ENCODE results near the gene CDHR4.
"Not testable (repeated sequence)": the region's sequence is repeated elsewhere in the genome, so short reads cannot be mapped to it uniquely, and the experiment has no call there.

Gene CDHR4

GRCh38 chr3:49779358-49780079, 20.2 kb downstream of the CDHR4 start:
- Histone ChIP-seq H3K36me3 (ENCODE audit: insufficient read depth, low read length) (peaks cover 4% of the 10 kb centered on the region), H3K9me3 (ENCODE audit: control insufficient read depth, insufficient read depth, low read length) (no peaks in the 10 kb centered on the region), H3K9ac (ENCODE audit: low read depth, low read length) (no peak overlapping the region), H3K4me1 (ENCODE audit: insufficient read depth, low read length) (no peaks in the 10 kb centered on the region)

- H3K9ac ChIP-seq (ENCODE audit: low read depth, low read length); H3K36me3 ChIP-seq (ENCODE audit: insufficient read depth, low read length); H3K9me3 ChIP-seq (ENCODE audit: control insufficient read depth, insufficient read depth, low read length); H3K4me1 ChIP-seq (ENCODE audit: insufficient read depth, low read length): not testable (repeated sequence)
Measured at GRCh38 chr3:49776101-49776500, 23.6 kb downstream of the CDHR4 start.

GRCh38 chr3:49775538-49775937, 24.1 kb downstream of the CDHR4 start:
- no peaks in the 10 kb centered on the region; the same call in 1 of the 2 replicates for H3K36me3 ChIP-seq (ENCODE audit: insufficient read depth, low read length)
- no peaks in the 10 kb centered on the region for H3K4me1 ChIP-seq (ENCODE audit: insufficient read depth, low read length)
- no peaks in the 10 kb centered on the region for H3K9me3 ChIP-seq (ENCODE audit: control insufficient read depth, insufficient read depth, low read length)
- H3K9ac ChIP-seq (ENCODE audit: low read depth, low read length): no peak overlapping the region

GRCh38 chr3:49772703-49773102, 27.0 kb downstream of the CDHR4 start:
- Histone ChIP-seq H3K36me3 (ENCODE audit: insufficient read depth, low read length) (no peaks in the 10 kb centered on the region; the same call in 1 of the 2 replicates), H3K9ac (ENCODE audit: low read depth, low read length) (no peak overlapping the region), H3K9me3 (ENCODE audit: control insufficient read depth, insufficient read depth, low read length) (no peaks in the 10 kb centered on the region), H3K4me1 (ENCODE audit: insufficient read depth, low read length) (no peaks in the 10 kb centered on the region)

GRCh38 chr3:49771340-49771938, 28.2 kb downstream of the CDHR4 start:
- H3K4me1 ChIP-seq (ENCODE audit: insufficient read depth, low read length): no peaks in the 10 kb centered on the region
- no peaks in the 10 kb centered on the region; the same call in 1 of the 2 replicates for H3K36me3 ChIP-seq (ENCODE audit: insufficient read depth, low read length)
- no peak overlapping the region for H3K9ac ChIP-seq (ENCODE audit: low read depth, low read length)
- H3K9me3 ChIP-seq (ENCODE audit: control insufficient read depth, insufficient read depth, low read length): no peaks in the 10 kb centered on the region

- Histone ChIP-seq H3K9me3 (ENCODE audit: control insufficient read depth, insufficient read depth, low read length) (no peaks in the 10 kb centered on the region), H3K4me1 (ENCODE audit: insufficient read depth, low read length) (no peaks in the 10 kb centered on the region), H3K9ac (ENCODE audit: low read depth, low read length) (no peak overlapping the region), H3K36me3 (ENCODE audit: insufficient read depth, low read length) (no peaks in the 10 kb centered on the region)
Measured at GRCh38 chr3:49769926-49770325, 29.7 kb downstream of the CDHR4 start.

GRCh38 chr3:49769286-49769915, 30.3 kb downstream of the CDHR4 start:
- no peaks in the 10 kb centered on the region for H3K9me3 ChIP-seq (ENCODE audit: control insufficient read depth, insufficient read depth, low read length)
- H3K36me3 ChIP-seq (ENCODE audit: insufficient read depth, low read length): no peaks in the 10 kb centered on the region
- no peak overlapping the region for H3K9ac ChIP-seq (ENCODE audit: low read depth, low read length)
- no peaks in the 10 kb centered on the region for H3K4me1 ChIP-seq (ENCODE audit: insufficient read depth, low read length)

GRCh38 chr3:49763981-49764380, 35.7 kb downstream of the CDHR4 start:
- Histone ChIP-seq H3K36me3 (ENCODE audit: insufficient read depth, low read length) (no peaks in the 10 kb centered on the region), H3K9ac (ENCODE audit: low read depth, low read length) (no peak overlapping the region), H3K9me3 (ENCODE audit: control insufficient read depth, insufficient read depth, low read length) (no peaks in the 10 kb centered on the region), H3K4me1 (ENCODE audit: insufficient read depth, low read length) (no peaks in the 10 kb centered on the region)

GRCh38 chr3:49761661-49762060, 38.0 kb downstream of the CDHR4 start:
- H3K9me3 ChIP-seq (ENCODE audit: control insufficient read depth, insufficient read depth, low read length): no peaks in the 10 kb centered on the region
- 0 out of 2 replicates have a peak, but pooled peaks cover 3% of the 10 kb centered on the region for H3K4me1 ChIP-seq (ENCODE audit: insufficient read depth, low read length)
- H3K9ac ChIP-seq (ENCODE audit: low read depth, low read length): no peak overlapping the region
- H3K36me3 ChIP-seq (ENCODE audit: insufficient read depth, low read length): no peaks in the 10 kb centered on the region

GRCh38 chr3:49759226-49759625, 40.4 kb downstream of the CDHR4 start:
- Histone ChIP-seq H3K9me3 (ENCODE audit: control insufficient read depth, insufficient read depth, low read length) (no peaks in the 10 kb centered on the region), H3K9ac (ENCODE audit: low read depth, low read length) (no peak overlapping the region), H3K4me1 (ENCODE audit: insufficient read depth, low read length) (0 out of 2 replicates have a peak, but pooled peaks cover 3% of the 10 kb centered on the region), H3K36me3 (ENCODE audit: insufficient read depth, low read length) (no peaks in the 10 kb centered on the region)

- no peaks in the 10 kb centered on the region for H3K9me3 ChIP-seq (ENCODE audit: control insufficient read depth, insufficient read depth, low read length)
- 0 out of 2 replicates have a peak, but pooled peaks cover 3% of the 10 kb centered on the region for H3K4me1 ChIP-seq (ENCODE audit: insufficient read depth, low read length)
- H3K9ac ChIP-seq (ENCODE audit: low read depth, low read length): no peak overlapping the region
- no peaks in the 10 kb centered on the region for H3K36me3 ChIP-seq (ENCODE audit: insufficient read depth, low read length)
Measured at GRCh38 chr3:49757197-49757596, 42.5 kb downstream of the CDHR4 start.

- 0 out of 2 replicates have a peak, but pooled peaks cover 3% of the 10 kb centered on the region for H3K4me1 ChIP-seq (ENCODE audit: insufficient read depth, low read length)
- H3K9me3 ChIP-seq (ENCODE audit: control insufficient read depth, insufficient read depth, low read length): no peaks in the 10 kb centered on the region
- no peak overlapping the region for H3K9ac ChIP-seq (ENCODE audit: low read depth, low read length)
- no peaks in the 10 kb centered on the region for H3K36me3 ChIP-seq (ENCODE audit: insufficient read depth, low read length)
Measured at GRCh38 chr3:49756036-49756435, 43.6 kb downstream of the CDHR4 start.

- no peak overlapping the region for H3K9ac ChIP-seq (ENCODE audit: low read depth, low read length)
- H3K36me3 ChIP-seq (ENCODE audit: insufficient read depth, low read length): no peaks in the 10 kb centered on the region
- H3K4me1 ChIP-seq (ENCODE audit: insufficient read depth, low read length): 0 out of 2 replicates have a peak, but pooled peaks cover 3% of the 10 kb centered on the region
- H3K9me3 ChIP-seq (ENCODE audit: control insufficient read depth, insufficient read depth, low read length): no peaks in the 10 kb centered on the region
Measured at GRCh38 chr3:49754536-49754935, 45.1 kb downstream of the CDHR4 start.

GRCh38 chr3:49751501-49751900, 48.2 kb downstream of the CDHR4 start:
- peaks cover 8% of the 10 kb centered on the region; the same call in 1 of the 2 replicates for H3K4me1 ChIP-seq (ENCODE audit: insufficient read depth, low read length)
- no peaks in the 10 kb centered on the region for H3K36me3 ChIP-seq (ENCODE audit: insufficient read depth, low read length)
- H3K9ac ChIP-seq (ENCODE audit: low read depth, low read length): no peak overlapping the region
- H3K9me3 ChIP-seq (ENCODE audit: control insufficient read depth, insufficient read depth, low read length): no peaks in the 10 kb centered on the region

- H3K36me3 ChIP-seq (ENCODE audit: insufficient read depth, low read length): no peaks in the 10 kb centered on the region
- no peak overlapping the region for H3K9ac ChIP-seq (ENCODE audit: low read depth, low read length)
- peaks cover 8% of the 10 kb centered on the region; the same call in 1 of the 2 replicates for H3K4me1 ChIP-seq (ENCODE audit: insufficient read depth, low read length)
Measured at GRCh38 chr3:49750056-49750455, 49.6 kb downstream of the CDHR4 start.

More at GRCh38 chr3:49750056-49750455, 49.6 kb downstream of the CDHR4 start:
- no peaks in the 10 kb centered on the region for H3K9me3 ChIP-seq (ENCODE audit: control insufficient read depth, insufficient read depth, low read length)

Data from ES-I3 (cell line).